GM23248 (cell line): ENCODE results near the gene TRAPPC8. TPM values are rescaled to one million over a fixed set of nuclear protein-coding genes. Genes with fewer than 3 reads are reported as not detected.

Experiments
- DNase-seq: peaks from one replicate; pipeline ENCODE4 v3.0.0-alpha.2; 2015
- H2AFZ ChIP-seq: fragments of 200-600 bp; sonication (generic); 2 replicates; pipeline ENCODE4 v1.6.1; 2016; ENCODE audit warnings: antibody characterized with exemption
- H3F3A ChIP-seq: fragments of 200-600 bp; sonication (generic); 2 replicates; pipeline ENCODE4 v1.6.1; 2016; ENCODE audit warnings: mild to moderate bottlenecking, antibody characterized with exemption, mixed run types; ENCODE audit not compliant: insufficient read depth
- H3K27ac ChIP-seq: fragments of 200-600 bp; sonication (generic); 2 replicates; pipeline ENCODE4 v1.5.1; 2016; ENCODE audit warnings: mild to moderate bottlenecking
- H3K27me3 ChIP-seq: fragments of 200-600 bp; sonication (generic); replicated peaks from 2 replicates; pipeline ENCODE4 v1.6.1; 2016; ENCODE audit warnings: mild to moderate bottlenecking; ENCODE audit not compliant: insufficient read depth
- H3K36me3 ChIP-seq: fragments of 200-600 bp; sonication (generic); 2 replicates; pipeline ENCODE4 v1.6.1; 2016; ENCODE audit warnings: low read depth, mild to moderate bottlenecking
- H3K4me1 ChIP-seq: fragments of 200-600 bp; sonication (generic); 2 replicates; pipeline ENCODE4 v1.6.1; 2016; ENCODE audit warnings: mild to moderate bottlenecking; ENCODE audit not compliant: insufficient read depth
- H3K4me2 ChIP-seq: fragments of 200-600 bp; sonication (generic); one replicate; pipeline ENCODE4 v1.6.1; 2016; ENCODE audit warnings: mild to moderate bottlenecking; ENCODE audit not compliant: unreplicated experiment
- H3K4me3 ChIP-seq: fragments of 200-600 bp; sonication (generic); 2 replicates; pipeline ENCODE4 v1.5.1; 2016; ENCODE audit warnings: mild to moderate bottlenecking
- H3K79me2 ChIP-seq: fragments of 200-600 bp; sonication (generic); 2 replicates; pipeline ENCODE4 v1.6.1; 2016; ENCODE audit warnings: mild to moderate bottlenecking; ENCODE audit not compliant: insufficient read depth
- H3K9ac ChIP-seq: fragments of 200-600 bp; sonication (generic); 2 replicates; pipeline ENCODE4 v1.6.1; 2016; ENCODE audit warnings: mild to moderate bottlenecking
- H3K9me2 ChIP-seq: fragments of 200-600 bp; sonication (generic); 2 replicates; pipeline ENCODE4 v1.6.1; 2016; ENCODE audit warnings: mixed run types, mild to moderate bottlenecking, moderate library complexity; ENCODE audit not compliant: insufficient read depth
- H3K9me3 ChIP-seq: fragments of 200-600 bp; sonication (generic); one replicate; pipeline ENCODE4 v1.6.1; 2017; ENCODE audit warnings: low read depth
- H4K20me1 ChIP-seq: fragments of 200-600 bp; sonication (generic); 2 replicates; pipeline ENCODE4 v1.6.0; 2016; ENCODE audit not compliant: insufficient read depth
- EZH2 ChIP-seq: fragments of 200-600 bp; sonication (generic); IDR thresholded peaks from 2 replicates; pipeline ENCODE4 v1.6.1; 2018; ENCODE audit warnings: antibody characterized with exemption, mild to moderate bottlenecking; ENCODE audit not compliant: insufficient read depth, poor library complexity, severe bottlenecking
- EZH2phosphoT487 ChIP-seq: fragments of 200-600 bp; sonication (generic); IDR thresholded peaks from 2 replicates; pipeline ENCODE4 v1.6.1; 2018; ENCODE audit warnings: antibody characterized with exemption, moderate library complexity, mild to moderate bottlenecking, low read depth; ENCODE audit not compliant: insufficient read depth
- WGBS, 2 experiments: methylation state at CpG; one replicate each; pipeline ENCODE4 v1.1.6; 2015 to 2017; ENCODE audit warnings: low lambda C conversion rate in 2 of 2, low coverage in 1 of 2; ENCODE audit errors: missing lambda C conversion rate in 2 of 2; 5-methylcytosine and 5-hydroxymethylcytosine counted together
- in situ Hi-C: fragments of 300-500 bp; cut with MboI; formaldehyde crosslinking; loops from 2 replicates; pipeline ENCODE4 v1.15.0; 2020
- polyA plus RNA-seq: library from polyadenylated mRNA; unstranded; fragments of >200 nt; fragmentation: Nextera tagmentation; extraction: Ambion mirVana; gene quantifications from 2 replicates; pipeline ENCODE4 v1.2.1, GENCODE V29; 2016
- total RNA-seq: library from RNA; depleted of rRNA; stranded (reverse); fragments of >200 nt; shearing (Covaris generic); gene quantifications from 2 replicates; pipeline ENCODE4 v1.2.3, GENCODE V29; 2014

Gene TRAPPC8
- total and polyA plus RNA-seq, 2 experiments from 2014 or later, result 10.1 to 39.4 TPM

GRCh38 chr18:31840499-31840898 is 102.4 kb downstream of the TRAPPC8 start:
- peaks cover 12% of the 10 kb centered on the region for H3K4me1 ChIP-seq
- no peak overlapping the region for H3K4me2 ChIP-seq
- H3K9me3 ChIP-seq, result no peaks in the 10 kb centered on the region
- H3K79me2 ChIP-seq, result no peaks in the 10 kb centered on the region
- DNase-seq, result no peak
- no peak overlapping the region for H3K27ac ChIP-seq
- H3K36me3 ChIP-seq, result peaks cover 47% of the 10 kb centered on the region
- H3K9ac ChIP-seq, result no peak overlapping the region
- in situ Hi-C loops, result no loop called here
- no peak overlapping the region for H3K4me3 ChIP-seq
- H2AFZ ChIP-seq, result no peak overlapping the region
- H3K9me2 ChIP-seq, result no peaks in the 10 kb centered on the region
- no peaks in the 10 kb centered on the region for H3K27me3 ChIP-seq
- no peaks in the 10 kb centered on the region; the same call in 1 of the 2 replicates for H3F3A ChIP-seq
- WGBS, 2 experiments, result 97 to 100% methylated on average over 2 of the region's 2 CpGs
- no peaks in the 10 kb centered on the region for H4K20me1 ChIP-seq
- TF ChIP-seq EZH2phosphoT487 (no peak), EZH2 (no peak)

DNA sequence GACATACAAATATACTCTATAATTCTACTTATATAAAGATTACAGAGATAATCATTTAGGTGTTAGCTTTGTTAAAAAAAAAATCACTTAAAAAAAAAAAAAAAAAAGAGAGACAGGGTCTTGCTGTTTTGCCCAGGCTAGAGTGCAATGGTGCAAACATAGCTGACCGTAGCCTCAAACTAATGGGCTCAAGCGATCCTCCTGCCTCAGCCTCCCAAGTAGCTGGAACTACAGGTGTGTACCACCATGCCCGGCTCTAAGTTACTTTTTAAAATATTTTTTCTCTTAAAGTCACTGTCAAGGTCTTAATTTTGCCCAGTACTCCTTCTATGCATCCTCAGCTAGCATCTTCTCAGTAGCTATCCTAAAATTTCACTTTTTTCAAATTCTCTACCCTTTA is 105.0 kb downstream of the TRAPPC8 start:
- Histone ChIP-seq H3K36me3 (peaks cover 39% of the 10 kb centered on the region), H3K27ac (no peak overlapping the region), H3K9ac (no peak overlapping the region), H3K4me2 (no peak overlapping the region), H4K20me1 (no peaks in the 10 kb centered on the region), H3K79me2 (no peaks in the 10 kb centered on the region), H3K9me2 (no peaks in the 10 kb centered on the region), H3F3A (no peaks in the 10 kb centered on the region), H3K9me3 (no peaks in the 10 kb centered on the region), H3K4me1 (peaks cover 5% of the 10 kb centered on the region), H3K4me3 (no peak overlapping the region), H2AFZ (no peak overlapping the region), H3K27me3 (no peaks in the 10 kb centered on the region)
- TF ChIP-seq EZH2 (no peak), EZH2phosphoT487 (no peak)
- WGBS, 2 experiments, result 97 to 100% methylated on average over 3 of the region's 3 CpGs
- in situ Hi-C loops, result no loop called here
- no peak for DNase-seq

DNA sequence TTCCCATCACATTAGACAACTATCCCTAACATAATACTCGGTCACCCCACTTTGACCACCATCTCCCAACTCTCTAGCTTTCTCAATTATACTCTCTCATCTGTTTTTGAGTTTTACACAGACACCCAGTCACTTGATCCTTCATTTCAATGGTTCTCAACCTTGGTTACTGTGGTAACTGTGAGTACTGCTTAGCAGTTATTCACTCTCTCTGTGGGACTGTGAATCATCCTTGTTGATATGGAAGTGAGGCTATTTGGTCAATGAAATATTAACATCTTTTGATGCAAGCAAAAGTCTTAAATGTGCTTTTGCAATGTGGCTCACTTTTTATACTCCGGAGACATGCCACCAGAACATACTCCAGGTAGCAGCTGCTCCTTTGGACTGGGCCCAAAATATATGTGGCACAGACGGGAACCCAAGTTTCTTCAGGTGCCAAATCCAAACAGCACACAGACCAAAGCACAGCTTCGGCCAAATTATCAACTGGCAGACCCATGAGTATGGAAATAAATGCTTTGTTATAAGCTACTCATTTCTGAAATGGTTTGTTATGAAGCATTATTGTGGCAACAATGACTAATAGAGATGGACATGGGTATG is 107.3 kb downstream of the TRAPPC8 start:
- H3F3A ChIP-seq, result no peaks in the 10 kb centered on the region
- no peaks in the 10 kb centered on the region for H3K9me2 ChIP-seq
- peak overlapping the region; percentile 9; the same call in 1 of the 2 replicates for H3K27ac ChIP-seq
- H3K27me3 ChIP-seq, result no peaks in the 10 kb centered on the region
- H3K4me3 ChIP-seq, result no peak overlapping the region
- no peak overlapping the region for H2AFZ ChIP-seq
- no peak overlapping the region for H3K4me2 ChIP-seq
- H4K20me1 ChIP-seq, result no peaks in the 10 kb centered on the region
- H3K79me2 ChIP-seq, result no peaks in the 10 kb centered on the region
- in situ Hi-C loops, result no loop called here
- WGBS, 2 experiments, result 85 to 88% methylated on average over 4 of the region's 4 CpGs
- peaks cover 41% of the 10 kb centered on the region for H3K36me3 ChIP-seq
- no peak overlapping the region for H3K9ac ChIP-seq
- peak; percentile 44 for DNase-seq
- H3K4me1 ChIP-seq, result no peaks in the 10 kb centered on the region
- H3K9me3 ChIP-seq, result no peaks in the 10 kb centered on the region
- no peak for TF ChIP-seq EZH2phosphoT487
- TF ChIP-seq EZH2, result no peak

GRCh38 chr18:31831903-31832302 is 111.0 kb downstream of the TRAPPC8 start:
- Histone ChIP-seq H3K9me3 (no peaks in the 10 kb centered on the region), H4K20me1 (no peaks in the 10 kb centered on the region), H3K9ac (no peak overlapping the region), H3K27me3 (no peaks in the 10 kb centered on the region), H2AFZ (no peak overlapping the region), H3K27ac (no peak overlapping the region), H3F3A (no peaks in the 10 kb centered on the region), H3K4me1 (no peaks in the 10 kb centered on the region), H3K9me2 (no peaks in the 10 kb centered on the region), H3K4me2 (no peak overlapping the region), H3K4me3 (no peak overlapping the region), H3K79me2 (no peaks in the 10 kb centered on the region), H3K36me3 (peaks cover 27% of the 10 kb centered on the region)
- 97 to 98% methylated on average over 1 of the region's 1 CpG for WGBS, 2 experiments
- TF ChIP-seq EZH2phosphoT487 (no peak), EZH2 (no peak)
- no peak for DNase-seq
- in situ Hi-C loops, result no loop called here

DNA sequence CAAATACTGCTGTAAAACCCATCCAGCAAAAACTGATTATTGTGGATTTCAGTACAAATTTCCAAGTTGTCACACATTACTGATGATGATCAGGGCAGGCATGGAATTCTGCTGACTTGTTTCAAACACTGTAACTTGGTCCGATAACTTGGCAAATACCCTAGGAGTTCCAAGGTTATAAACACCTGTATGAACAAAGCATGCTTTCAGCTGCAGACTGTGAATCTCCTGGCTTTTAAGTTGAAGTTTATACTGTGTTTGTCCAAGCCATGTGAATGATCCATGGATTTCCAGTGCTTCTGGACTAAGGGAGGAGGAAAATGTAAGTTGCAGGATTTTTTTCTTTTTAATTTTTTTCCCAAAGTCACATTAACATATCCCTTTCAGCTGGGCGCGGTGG is 112.2 kb downstream of the TRAPPC8 start:
- peaks cover 20% of the 10 kb centered on the region; the same call in 1 of the 2 replicates for H3K36me3 ChIP-seq
- no peaks in the 10 kb centered on the region for H3K9me3 ChIP-seq
- H3K9me2 ChIP-seq, result no peaks in the 10 kb centered on the region
- H3F3A ChIP-seq, result no peaks in the 10 kb centered on the region
- DNase-seq, result no peak
- no peaks in the 10 kb centered on the region for H3K79me2 ChIP-seq
- H3K4me2 ChIP-seq, result no peak overlapping the region
- H3K9ac ChIP-seq, result no peak overlapping the region
- WGBS, 2 experiments, result 96 to 98% methylated on average over 3 of the region's 3 CpGs
- H3K27me3 ChIP-seq, result no peaks in the 10 kb centered on the region
- no peaks in the 10 kb centered on the region for H4K20me1 ChIP-seq
- no peaks in the 10 kb centered on the region for H3K4me1 ChIP-seq
- no peak for TF ChIP-seq EZH2
- TF ChIP-seq EZH2phosphoT487, result no peak
- no peak overlapping the region for H3K4me3 ChIP-seq
- H3K27ac ChIP-seq, result no peak overlapping the region
- no peak overlapping the region for H2AFZ ChIP-seq
- in situ Hi-C loops, result no loop called here
